ENCODE measurements around the gene VTI1A.
"Not testable (repeated sequence)": the region's sequence is repeated elsewhere in the genome, so short reads cannot be mapped to it uniquely, and the experiment has no call there.

The VTI1A gene

DNA sequence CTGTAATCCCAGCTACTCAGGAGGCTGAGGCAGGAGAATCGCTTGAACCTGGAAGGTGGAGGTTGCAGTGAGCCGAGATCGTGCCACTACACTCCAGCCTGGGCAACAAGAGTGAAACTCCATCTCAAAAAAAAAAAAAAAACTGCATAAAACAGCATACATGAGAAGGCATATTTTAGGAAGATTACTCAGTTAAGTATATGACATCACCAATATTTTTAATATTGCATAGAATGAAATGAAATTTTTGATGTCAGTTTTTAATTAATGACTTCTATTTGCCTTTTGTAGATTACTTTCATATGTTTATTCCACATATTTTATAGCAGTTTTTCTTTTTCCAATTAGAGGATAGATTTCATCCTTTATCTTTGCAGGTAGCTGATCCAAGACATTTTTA lies 284.4 kb downstream of the VTI1A start:
- not testable (repeated sequence) for DNase-seq

DNA sequence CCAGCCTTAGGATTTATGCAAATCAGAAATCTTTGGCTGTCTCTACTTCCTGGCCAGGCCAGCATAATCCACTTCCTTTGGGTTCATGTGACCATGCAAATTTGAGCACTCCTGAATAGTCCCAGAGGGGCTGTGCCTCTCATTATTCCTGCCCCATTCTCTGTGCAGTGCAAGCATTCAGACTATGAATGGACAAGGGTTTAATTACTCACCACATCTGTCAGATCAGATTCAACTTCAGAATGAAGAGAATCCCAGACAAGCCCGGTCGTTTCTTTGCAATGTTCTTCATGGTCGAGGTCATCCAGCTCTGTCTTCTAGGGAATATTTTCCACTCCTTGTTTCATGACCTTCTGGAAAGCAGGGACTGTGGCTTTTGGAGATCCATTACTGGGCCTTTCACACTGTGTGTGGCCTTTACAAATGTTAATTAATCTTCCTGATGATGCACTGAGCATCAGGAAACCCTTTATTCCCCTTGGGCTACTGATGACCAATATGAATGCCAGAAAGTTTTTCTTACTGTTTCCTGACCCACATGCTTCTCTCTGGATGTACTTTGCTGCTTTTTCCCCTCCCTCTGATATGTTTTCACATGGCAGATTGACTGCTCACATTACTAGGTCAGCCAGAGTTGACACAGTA lies 285.4 kb downstream of the VTI1A start:
- DNase-seq = peak; percentile 18

DNA sequence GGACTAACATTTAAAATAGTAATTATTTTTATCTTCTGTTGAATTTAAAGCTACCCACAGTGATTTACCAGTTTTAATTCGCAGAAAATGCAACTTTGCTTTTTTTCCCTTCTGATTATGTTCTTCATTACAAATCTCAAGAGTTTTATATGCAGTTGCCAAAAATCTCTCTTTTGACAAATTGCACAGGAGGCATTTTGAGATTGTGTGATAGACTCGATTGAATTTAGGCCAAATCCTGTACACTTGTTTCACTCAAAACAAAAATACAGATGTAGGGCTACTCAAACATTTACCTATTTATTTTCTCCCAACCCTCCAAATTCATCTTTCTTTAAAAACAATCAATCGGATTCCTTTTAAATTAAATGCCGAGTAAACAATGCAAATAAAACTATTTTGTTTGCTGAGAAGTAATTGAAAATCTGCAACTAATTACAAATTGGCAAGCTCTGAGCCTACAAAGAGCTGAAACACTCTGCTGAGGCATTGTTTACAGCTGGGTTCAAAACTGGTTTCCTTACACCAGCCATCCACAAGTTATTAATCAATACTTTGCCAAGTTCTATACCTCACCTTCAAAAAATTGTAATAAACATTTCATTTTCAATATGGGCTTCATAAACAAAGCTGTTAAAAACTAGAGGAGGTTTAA lies 288.2 kb downstream of the VTI1A start:
- DNase-seq = no peak

DNA sequence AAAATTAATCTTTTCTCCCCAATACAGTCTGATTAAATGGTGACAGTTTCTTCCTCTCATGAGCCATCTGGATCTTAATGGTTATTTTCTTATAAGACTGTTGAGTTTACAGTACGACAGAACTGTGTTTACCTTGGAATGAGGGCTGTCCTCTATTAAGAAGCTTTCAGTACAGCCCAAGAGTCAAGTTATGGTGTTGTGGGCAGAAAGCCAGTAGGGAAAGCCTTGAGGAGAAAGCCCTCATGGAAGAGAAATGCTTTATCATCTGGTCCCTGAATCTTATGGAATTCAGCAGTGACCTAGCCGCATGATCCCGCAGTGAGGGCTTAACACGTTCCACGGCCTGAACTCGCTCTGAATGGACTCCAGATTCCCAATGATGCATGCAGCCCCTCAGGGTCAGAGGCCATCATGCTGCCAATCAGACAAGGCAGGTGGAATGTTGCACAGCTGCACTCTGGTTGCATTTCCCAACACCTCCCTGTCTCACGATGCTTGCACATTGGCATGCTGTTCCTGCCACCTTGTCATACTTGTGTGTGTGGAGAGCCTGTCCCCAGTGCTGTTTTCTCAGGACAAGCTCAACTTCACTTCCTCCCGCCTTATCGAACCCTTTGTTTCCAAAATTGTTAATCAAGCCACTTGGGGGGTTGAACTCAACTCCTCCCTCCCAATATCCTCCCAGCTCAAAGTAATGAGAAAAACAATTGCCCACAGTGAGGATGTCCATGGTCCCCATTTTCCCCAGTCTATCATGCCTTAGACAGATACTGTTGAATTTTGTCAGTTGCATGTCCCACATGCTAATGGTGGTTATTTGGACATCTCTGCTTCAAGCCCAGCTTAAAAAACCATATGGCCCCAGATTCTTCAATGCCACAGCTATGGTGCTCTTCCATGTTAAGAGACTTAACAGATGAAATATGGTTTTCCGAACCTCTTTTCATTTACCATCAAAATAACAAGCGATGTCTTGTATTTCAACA lies 291.9 kb downstream of the VTI1A start:
- peak; percentile 4 for DNase-seq

DNA sequence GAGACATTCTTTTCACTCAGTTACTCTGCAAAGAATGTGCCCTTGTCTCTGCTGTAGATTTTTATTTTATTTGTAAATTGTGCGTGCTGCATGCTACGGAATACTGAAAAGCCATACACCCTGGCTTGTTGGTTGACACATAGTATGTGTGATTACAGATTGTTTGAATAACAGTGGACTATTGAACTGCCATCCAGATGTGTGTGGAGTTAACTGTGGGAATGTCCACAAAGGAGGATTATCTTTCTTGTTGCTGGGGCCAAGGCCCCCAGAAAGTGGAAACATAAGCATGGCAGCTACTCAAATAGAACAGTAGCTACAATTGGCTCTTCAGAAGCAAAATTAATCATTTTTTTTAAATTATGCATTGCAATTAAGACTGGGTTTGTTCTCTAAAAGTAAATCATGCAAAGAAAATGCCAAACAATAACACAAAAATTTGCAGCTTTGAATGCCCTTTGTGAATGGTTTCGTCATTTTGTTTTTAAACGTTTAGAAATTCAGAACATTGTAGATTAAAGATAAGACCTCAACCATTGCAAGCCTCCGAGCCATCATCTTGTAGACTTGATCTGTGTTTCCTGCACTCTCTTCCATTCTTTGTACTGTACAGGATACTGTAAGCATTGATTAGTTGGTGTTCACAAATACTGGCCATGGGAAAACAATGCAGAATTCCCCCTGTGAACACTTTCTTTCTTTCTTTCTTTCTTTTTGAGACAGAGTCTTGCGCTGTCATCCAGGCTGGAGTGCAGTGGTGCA lies 292.8 kb downstream of the VTI1A start:
- no peak for DNase-seq

DNA sequence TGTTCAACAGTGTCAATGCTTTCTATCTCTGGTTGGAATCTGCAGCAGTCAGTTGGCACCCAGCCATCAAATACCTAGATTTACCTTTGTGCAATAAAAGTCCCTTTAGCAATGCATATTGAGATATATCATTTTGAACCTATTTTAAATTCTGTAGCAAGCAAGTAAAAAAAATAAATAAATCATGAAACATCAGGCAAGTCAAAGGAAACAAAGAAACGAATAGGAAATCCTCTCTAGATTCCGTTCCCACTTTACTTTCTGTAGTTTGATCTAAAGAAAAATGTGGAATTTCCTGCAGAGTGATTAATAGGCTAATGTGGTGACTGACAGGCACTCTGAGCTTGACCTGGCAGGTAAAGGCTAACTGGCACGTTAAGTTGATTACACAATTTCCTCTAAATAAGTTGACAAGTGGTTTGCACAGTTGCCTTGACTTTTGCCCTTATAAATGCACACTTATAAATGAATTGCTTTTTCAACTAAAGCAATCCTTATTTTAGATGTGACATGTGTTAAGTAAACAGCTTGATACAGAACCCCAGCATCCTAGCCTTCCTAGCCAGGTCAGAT lies 294.9 kb downstream of the VTI1A start:
- no peak for DNase-seq

DNA sequence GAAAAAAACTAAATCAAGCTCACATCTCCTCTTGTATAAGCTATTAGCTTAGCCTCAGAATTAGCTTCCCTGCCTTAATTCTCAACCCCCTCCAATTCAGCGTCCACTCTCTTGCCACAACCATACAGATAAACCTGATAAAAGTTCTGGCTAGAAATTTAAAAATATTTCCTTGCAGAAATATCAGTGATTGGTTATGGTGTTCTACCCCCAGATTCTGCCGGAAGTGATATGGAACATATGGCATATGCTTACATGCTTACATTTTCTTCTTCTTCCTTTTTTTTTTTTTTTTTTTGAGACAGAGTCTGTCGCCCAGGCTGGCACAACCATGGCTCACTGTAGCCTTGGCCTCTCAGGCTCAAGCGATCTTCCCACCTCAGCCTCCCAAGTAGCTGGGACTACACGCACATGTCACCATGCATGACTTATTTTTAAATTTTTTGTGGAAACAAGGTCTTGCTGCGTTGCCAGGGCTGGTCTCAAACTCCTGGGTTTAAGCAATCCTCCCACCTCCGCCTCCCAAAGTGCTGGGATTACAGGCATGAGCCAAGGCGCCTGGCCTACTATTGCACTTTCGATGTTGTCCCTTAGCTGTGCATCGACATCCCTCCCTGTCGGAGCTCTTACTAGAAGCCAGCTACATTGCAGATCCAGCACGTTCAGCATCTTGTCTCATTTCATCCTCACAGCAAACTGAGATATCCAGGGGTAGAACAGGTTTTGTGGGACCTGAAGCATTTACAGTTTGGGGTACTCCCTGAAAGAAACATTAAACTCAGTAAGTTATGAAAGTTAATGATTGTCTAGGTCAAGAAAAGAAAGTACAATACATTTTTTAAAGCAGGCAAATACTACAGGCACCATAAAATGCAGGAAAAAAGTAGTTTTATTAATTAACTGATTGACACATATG lies 297.4 kb downstream of the VTI1A start:
- DNase-seq = no peak

DNA sequence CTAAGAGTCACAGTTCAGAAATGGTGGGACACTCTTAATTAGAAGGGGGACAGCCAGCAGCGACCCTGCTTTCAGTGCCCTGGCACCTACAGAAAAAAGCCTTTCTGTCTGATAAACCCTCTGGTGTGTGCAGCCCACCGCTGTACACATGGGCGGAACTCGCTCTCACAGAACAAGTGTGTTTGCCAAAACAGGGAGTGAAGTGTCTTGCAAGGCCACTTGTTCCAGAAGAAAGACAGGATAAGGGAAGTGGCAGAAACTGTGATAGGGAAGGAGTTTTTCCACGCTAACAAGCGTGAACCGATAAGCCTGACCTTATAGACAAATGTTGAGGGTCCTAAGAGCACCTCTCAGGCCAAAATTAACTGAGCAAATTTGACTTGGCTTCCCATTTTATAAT lies 299.3 kb downstream of the VTI1A start:
- DNase-seq = peak; percentile 12

DNA sequence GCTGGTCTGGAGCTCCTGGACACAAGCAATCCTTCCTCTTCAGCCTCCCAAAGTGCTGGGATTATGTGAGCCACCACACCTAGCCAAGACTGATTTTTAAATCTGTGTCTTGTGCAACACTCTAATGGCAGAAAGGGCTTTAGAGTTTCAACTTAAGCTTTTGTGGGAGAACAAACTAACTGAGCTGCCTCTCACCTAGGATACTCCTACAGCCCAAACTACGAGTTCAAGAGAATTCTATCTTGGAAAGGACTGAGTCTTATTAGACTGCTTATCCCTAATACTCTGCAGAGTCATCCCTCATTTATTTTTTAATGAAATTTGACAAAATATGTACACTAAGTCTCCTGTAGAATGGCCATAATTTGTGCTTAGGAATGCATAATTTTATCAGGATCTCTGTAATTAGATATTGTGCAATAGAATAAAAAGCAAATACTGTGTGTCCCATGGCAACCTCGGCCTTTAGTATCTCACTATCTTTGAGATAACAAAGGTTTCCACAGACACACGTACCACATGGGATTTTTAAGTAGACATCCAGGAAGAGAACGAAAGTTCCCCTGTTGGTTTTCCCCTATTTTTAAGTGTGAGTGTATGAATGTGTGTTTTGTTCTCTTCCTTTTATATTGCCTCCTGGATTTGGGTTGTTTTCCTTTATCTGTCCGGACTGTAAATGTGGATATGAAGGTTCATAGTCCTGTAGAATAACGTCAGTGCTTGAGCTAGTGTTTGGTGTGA lies 303.6 kb downstream of the VTI1A start:
- no peak for DNase-seq

DNA sequence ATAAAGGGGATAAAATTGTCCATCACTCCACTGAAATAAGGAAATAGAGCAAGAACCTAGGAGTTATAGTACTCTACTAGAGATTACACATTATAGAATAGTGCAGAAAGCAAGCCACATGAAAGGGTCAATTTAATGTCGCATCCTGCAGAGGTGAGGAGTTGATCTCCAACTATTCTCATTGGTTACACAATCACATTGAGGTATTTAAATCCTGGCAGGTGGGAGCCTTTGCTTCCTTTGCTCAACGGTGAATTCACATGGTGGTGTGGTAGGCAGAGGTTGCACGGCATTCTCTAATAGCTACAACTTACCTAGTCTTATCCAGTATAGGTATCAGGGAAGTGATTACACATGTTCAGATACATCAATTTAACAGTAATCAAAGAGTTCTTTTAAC lies 304.6 kb downstream of the VTI1A start:
- no peak for DNase-seq

DNA sequence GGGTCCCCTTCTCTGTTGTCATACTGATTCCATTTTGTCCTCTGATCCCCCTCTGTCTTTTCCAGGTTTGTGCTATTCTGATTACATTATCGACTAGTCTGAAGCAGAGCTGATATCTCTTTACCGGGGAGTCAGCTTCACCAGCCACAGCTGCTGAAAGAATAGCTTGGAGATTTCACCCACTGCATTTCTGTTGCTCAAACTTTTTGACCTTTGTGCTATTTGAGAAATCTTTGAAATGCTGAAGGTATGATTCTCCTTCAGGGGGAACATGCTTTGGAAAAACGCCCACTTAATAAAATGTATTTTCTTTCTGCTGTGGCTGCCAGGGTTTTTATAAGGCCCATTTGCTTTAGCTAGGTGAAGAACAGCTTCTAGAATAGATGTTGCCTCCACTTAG lies 305.3 kb downstream of the VTI1A start:
- DNase-seq = no peak

DNA sequence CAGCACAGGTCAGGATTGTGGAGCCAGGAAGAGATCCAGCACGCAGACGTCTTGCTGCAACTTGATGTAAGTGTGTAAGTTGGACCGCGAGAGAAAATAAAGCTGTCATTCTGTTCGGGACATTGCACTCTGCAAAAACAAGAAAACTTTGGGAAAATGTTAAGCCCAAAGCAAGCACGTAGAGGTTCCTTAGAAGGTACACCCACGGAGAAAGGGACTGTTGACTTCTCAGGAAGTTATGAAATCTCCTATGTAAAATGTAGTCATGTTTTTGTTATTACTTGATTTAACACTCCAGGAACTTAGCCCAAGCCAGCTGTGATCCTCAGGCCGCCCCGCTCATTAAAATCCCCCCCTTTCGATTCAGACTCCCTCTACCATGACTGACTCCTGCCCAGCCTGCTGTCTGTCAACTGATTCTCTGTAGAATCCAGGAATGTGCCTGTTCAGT lies 307.0 kb downstream of the VTI1A start:
- no peak for DNase-seq

DNA sequence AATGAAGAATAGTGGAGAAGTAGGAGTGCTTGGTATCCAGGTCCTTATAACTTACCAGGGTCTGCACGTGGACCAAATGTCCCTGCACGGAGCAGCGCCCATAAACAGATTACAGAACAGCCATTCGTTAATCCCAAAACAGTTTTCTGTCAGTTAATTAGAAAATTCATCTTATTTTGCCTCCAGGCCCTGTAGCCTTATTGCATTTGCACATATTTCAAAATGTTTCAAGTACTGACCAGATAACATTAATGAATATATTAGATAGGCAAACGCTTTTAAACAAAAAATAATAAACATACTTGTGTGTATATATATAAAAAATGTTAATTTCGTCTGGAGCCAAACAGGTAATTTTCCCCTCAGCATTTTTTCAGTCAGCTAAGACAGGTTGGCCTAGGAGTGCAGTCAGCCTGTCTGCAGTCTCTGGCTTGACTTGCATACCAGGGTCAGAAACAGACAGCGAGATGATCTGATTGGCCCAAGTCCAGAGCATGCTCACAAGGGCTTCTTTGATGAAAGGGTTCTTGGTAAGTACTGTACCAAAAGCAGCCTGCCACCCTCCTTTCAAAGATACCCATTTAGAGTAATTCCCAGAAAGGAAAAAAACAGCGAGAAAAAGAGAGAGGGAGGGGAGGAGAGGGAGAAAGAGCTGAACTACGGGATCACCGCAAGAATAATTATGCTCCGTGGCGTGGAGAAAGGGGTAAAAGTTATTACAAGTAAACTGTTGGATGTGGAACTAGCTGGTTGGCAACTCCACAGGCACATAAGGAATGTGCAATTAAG lies 308.6 kb downstream of the VTI1A start:
- DNase-seq = no peak

DNA sequence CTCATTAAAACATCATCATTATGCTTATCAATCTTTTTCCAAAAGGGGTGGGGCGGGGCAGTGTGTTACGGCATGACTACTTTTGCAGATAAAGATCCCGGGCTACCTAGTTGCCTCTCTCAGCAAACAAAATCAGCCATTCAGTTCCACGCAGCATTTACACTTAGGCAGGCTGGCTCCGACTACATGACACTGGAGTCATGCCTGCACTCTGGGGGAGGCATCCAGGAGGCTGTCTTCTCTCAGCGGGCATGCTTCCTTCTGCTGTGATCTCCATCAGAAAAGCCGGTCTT lies 309.2 kb downstream of the VTI1A start:
- DNase-seq = no peak

DNA sequence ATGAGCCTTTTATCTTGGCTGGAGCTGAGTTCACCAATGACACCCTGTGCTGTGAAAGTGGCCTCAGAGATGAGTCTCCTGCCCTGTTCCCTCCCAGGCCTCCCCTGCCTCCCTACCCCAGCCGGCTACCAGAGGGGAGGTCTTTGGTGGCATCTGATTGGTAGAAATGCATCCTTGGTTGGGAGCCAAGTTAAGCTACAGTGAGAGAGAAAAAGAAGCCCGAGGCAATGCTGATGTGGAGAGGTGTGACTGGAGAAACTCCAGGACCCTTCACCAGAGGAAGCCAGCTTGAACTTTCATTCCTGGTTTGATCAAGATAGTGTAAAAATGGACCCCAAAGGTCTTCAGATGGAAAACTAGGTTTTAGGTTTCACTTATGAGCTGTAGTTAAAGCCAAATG lies 311.9 kb downstream of the VTI1A start:
- DNase-seq = no peak

DNA sequence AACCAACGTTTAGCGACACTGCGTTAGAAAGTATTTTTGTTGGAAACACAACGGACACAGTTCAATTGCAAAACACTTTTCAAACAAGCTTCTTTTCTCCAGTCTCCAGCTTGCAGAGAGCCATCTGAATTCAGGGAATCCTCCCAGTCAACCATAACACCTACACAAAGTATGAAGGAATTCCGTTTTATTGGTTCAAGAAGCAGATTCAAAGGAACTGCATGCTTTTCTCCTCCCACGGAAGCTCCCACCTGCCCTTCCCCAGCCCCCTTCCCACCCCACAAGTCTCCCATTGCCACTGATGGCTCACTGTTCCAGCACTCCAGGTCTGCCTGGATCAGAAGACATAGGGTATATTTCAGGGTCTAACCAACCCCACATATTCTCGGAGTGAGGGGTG lies 312.5 kb downstream of the VTI1A start:
- no peak for DNase-seq

DNA sequence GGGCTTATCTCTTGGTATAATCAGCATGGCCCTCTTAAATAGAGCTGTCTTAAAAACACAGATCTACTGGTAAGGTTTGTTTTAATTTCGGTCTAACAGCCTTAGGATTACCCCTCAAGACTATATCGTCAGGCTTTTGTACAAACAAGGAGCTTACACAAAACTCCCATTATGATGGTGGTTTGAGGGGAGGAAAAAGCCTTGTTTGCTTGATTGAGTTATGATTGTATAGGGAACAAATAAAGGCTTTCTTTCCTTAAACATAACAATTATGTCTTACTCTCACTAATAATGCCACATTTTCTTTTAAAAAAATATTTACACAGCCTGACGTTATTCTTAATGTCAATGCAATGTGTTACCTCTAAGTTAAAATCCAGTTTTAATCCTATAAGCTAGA lies 314.2 kb downstream of the VTI1A start:
- no peak for DNase-seq

DNA sequence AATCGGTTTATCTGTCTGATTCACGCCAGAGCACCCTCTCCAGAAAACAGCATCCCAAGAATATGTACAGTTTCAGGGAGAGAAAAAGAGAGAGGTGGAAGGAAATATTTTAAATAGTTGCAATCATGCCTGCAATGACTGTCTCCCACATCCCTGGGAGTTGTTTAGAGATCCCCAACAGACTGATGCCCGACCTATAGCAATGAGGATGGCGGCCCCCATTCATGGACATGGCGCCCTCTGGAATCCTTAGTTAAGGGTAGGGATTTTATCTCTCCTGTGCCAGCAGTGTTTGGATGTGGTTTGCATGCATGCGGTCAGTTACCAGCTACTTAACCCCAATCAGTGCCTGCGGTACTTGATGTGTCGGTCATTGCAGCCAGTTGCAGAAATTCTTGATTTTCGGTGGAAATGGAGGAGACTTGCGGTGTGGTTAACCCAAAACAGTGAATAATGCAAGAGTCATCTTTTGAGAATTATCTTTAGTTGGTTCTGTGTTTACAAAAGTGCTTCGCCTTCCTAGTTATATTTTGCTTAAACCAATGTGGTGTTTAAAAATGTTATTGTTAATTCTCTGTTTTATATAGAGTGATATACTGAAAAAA lies 317.0 kb downstream of the VTI1A start:
- no peak for DNase-seq

DNA sequence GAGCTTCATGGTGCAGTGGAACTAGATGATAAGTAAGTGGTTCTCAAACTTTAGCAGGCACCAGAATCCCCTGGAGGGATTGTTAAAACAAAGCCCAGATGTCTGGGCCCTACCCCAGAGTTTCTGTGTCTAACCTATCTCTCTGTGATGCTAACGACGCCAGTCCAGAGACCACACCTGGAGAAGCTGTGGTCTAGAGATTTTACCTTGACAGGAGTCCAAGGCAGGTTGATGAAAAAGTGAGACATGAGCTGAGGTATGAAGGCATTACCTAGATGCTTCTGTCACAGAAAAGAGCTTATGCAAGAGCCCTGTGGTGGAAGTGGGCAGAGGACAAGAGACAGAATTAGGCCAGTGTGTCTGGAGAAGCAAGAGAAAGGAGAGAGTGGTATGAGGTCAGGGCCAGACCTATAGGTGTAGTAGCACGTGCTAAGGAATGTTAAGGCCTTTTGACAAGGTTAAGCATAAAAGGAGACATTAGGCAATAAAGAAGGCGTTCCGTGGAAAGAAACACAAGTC lies 318.8 kb downstream of the VTI1A start:
- DNase-seq = no peak

All from DMS79 treated with DMSO at 0.1 percent for 48 hours (cell line).